Lung microvascular endothelial cell (primary cell): Measurements from ENCODE around the gene KIRREL2. TPM values are rescaled to one million over a fixed set of nuclear protein-coding genes. Genes with fewer than 3 reads are reported as not detected.

ENCODE experiments used
- total RNA-seq: library from RNA; depleted of rRNA; stranded (reverse); fragments of >200 nt; gene quantifications from 2 replicates; pipeline ENCODE4 v1.2.1, GENCODE V29; 2014

Gene KIRREL2
- total RNA-seq, 1 donor from 2014 or later: not detected

Other genes with a start within 250 kb of the KIRREL2 start
- 3.4 and 3.9 TPM in 2 replicates for gene HAUS5, start 244.2 kb upstream of the KIRREL2 start, total RNA-seq
- 22.2 and 25.6 TPM in 2 replicates for gene RBM42, start 227.9 kb upstream of the KIRREL2 start, total RNA-seq
- gene ETV2, start 215.2 kb upstream of the KIRREL2 start, total RNA-seq: 0.20 and 0.44 TPM in 2 replicates
- 287 and 398 TPM in 2 replicates for gene COX6B1, start 208.6 kb upstream of the KIRREL2 start, total RNA-seq
- not detected in 2 replicates for gene UPK1A, start 190.4 kb upstream of the KIRREL2 start, total RNA-seq
- not detected in 2 replicates for gene ZBTB32, start 152.4 kb upstream of the KIRREL2 start, total RNA-seq
- 3.1 and 4.0 TPM in 2 replicates for gene KMT2B, start 138.9 kb upstream of the KIRREL2 start, total RNA-seq
- 0.20 and 1.1 TPM in 2 replicates for gene IGFLR1, start 114.5 kb upstream of the KIRREL2 start, total RNA-seq
- gene U2AF1L4, start 111.5 kb upstream of the KIRREL2 start, total RNA-seq: 1.1 and 4.0 TPM in 2 replicates
- gene PSENEN, start 111.3 kb upstream of the KIRREL2 start, total RNA-seq: 16.5 and 16.6 TPM in 2 replicates
- gene LIN37, start 108.3 kb upstream of the KIRREL2 start, total RNA-seq: 2.4 and 5.0 TPM in 2 replicates
- 0.20 and 0.22 TPM in 2 replicates for gene HSPB6, start 99.9 kb upstream of the KIRREL2 start, total RNA-seq
- gene PROSER3, start 98.7 kb upstream of the KIRREL2 start, total RNA-seq: 1.3 and 1.4 TPM in 2 replicates
- gene ARHGAP33, start 81.3 kb upstream of the KIRREL2 start, total RNA-seq: 0.44 and 1.2 TPM in 2 replicates
- not detected in 2 replicates for gene PRODH2, start 44.1 kb upstream of the KIRREL2 start, total RNA-seq
- gene NPHS1, start 4.4 kb upstream of the KIRREL2 start, total RNA-seq: not detected in 2 replicates
- 1.2 and 2.2 TPM in 2 replicates for gene APLP1, start 11.7 kb downstream of the KIRREL2 start, total RNA-seq
- 1.3 and 3.8 TPM in 2 replicates for gene NFKBID, start 43.6 kb downstream of the KIRREL2 start, total RNA-seq
- 0.22 and 0.40 TPM in 2 replicates for gene HCST, start 45.6 kb downstream of the KIRREL2 start, total RNA-seq
- gene TYROBP, start 51.4 kb downstream of the KIRREL2 start, total RNA-seq: not detected in 2 replicates
- gene LRFN3, start 79.5 kb downstream of the KIRREL2 start, total RNA-seq: 1.3 and 2.0 TPM in 2 replicates
- gene SDHAF1, start 138.3 kb downstream of the KIRREL2 start, total RNA-seq: 8.7 and 10.7 TPM in 2 replicates
- under 0.01 TPM in 1 of 2 replicates, not detected in the other for gene SYNE4, start 151.9 kb downstream of the KIRREL2 start, total RNA-seq
- 7.3 and 7.8 TPM in 2 replicates for gene ALKBH6, start 157.3 kb downstream of the KIRREL2 start, total RNA-seq
- gene CLIP3, start 176.0 kb downstream of the KIRREL2 start, total RNA-seq: 2.6 and 2.8 TPM in 2 replicates
- gene THAP8, start 197.4 kb downstream of the KIRREL2 start, total RNA-seq: 0.87 and 1.8 TPM in 2 replicates
- gene WDR62, start 198.0 kb downstream of the KIRREL2 start, total RNA-seq: 1.2 and 2.0 TPM in 2 replicates